Measurements from ENCODE around the gene CNN2. TPM values are rescaled to one million over a fixed set of nuclear protein-coding genes. Genes with fewer than 3 reads are reported as not detected.
A peak's percentile ranks its signal among the peaks of the same experiment; 100 is the strongest.

Gene CNN2
- total and polyA plus RNA-seq, 9 of the 15 experiments (the other 6 are each of a cell fraction or from before 2014, with no cell fraction given): 12.1 to 174 (median 52.7) TPM

GRCh38 chr19:984165-984967 is 42.0 kb upstream of the CNN2 start, which contains the start of gene WDR18 (continued):
- TF ChIP-seq ZNF318 (IDR thresholded peaks at IDR 0.05; ENCODE audit: borderline replicate concordance in 1 of 2, low read depth in 1 of 2) (no peak), SAFB (IDR thresholded peaks at IDR 0.05; ENCODE audit: borderline replicate concordance, low read depth, low read length) (peak; percentile 59; the same call in 1 of the 2 replicates), SIN3A (IDR thresholded peaks at IDR 0.05; ENCODE audit: borderline replicate concordance in 2 of 2, control insufficient read depth in 1 of 2, low read depth in 2 of 2, low read length in 2 of 2) (peak; percentile 84 to 85; a peak in 3 of 4 replicates), HINFP (tag; conservative IDR thresholded peaks at IDR 0.05; ENCODE audit: low read depth) (no peak), ELK1 (CRISPR knock-in tag; IDR thresholded peaks at IDR 0.05) (no peak), ZZZ3 (IDR thresholded peaks at IDR 0.05) (no peak), FOXK2 (conservative IDR thresholded peaks at IDR 0.05 in 1 of 2, IDR thresholded peaks at IDR 0.05 in 1 of 2; ENCODE audit: low read depth in 2 of 2) (peak; percentile 73 to 82), RAD21 (CRISPR knock-in tag; conservative IDR thresholded peaks at IDR 0.05 in 1 of 2, IDR thresholded peaks at IDR 0.05 in 1 of 2) (no peak), TARDBP (IDR thresholded peaks at IDR 0.05) (0 out of 2 replicates have a peak, but pooled peaks have one; percentile 30), RBM14 (IDR thresholded peaks at IDR 0.05; ENCODE audit: borderline replicate concordance, insufficient read depth, low read depth, low read length) (0 out of 2 replicates have a peak, but pooled peaks have one; percentile 20), POLR2AphosphoS5 (IDR thresholded peaks at IDR 0.05; ENCODE audit: control insufficient read depth, insufficient read depth, low read depth, low read length) (0 out of 2 replicates have a peak, but pooled peaks have one; percentile 26), STAT5A (IDR thresholded peaks at IDR 0.05; ENCODE audit: borderline replicate concordance, low read length) (no peak), ZKSCAN1 (IDR thresholded peaks at IDR 0.05; ENCODE audit: low read depth, low read length) (peak; percentile 78), MTA3 (IDR thresholded peaks at IDR 0.05; ENCODE audit: borderline replicate concordance) (peak; percentile 62; the same call in 1 of the 2 replicates)
